Brain microvascular endothelial cell (primary cell): ENCODE results near the gene SLC9A3.

Experiments
- DNase-seq: peaks from one replicate; pipeline ENCODE4 v3.0.0-alpha.2; 2020
- H3K27ac ChIP-seq: fragments of 250-450 bp; sonication (Bioruptor Pico); 2 replicates; pipeline ENCODE4 v1.5.1; 2020; ENCODE audit warnings: mild to moderate bottlenecking, moderate library complexity
- H3K27me3 ChIP-seq: fragments of 250-450 bp; sonication (Bioruptor Pico); replicated peaks from 2 replicates; pipeline ENCODE4 v1.5.1; 2020; ENCODE audit warnings: mild to moderate bottlenecking
- H3K36me3 ChIP-seq: fragments of 250-450 bp; sonication (Bioruptor Pico); replicated peaks from 2 replicates; pipeline ENCODE4 v1.5.1; 2020; ENCODE audit warnings: mild to moderate bottlenecking
- H3K4me3 ChIP-seq: 2 replicates; pipeline ENCODE4 v1.5.1; 2011; ENCODE audit warnings: low read depth, mild to moderate bottlenecking, control low read depth, low read length, moderate library complexity
- in situ Hi-C: cut with HindIII; loops from 2 replicates; pipeline ENCODE4 v1.10.0; 2017; ENCODE audit warnings: low sequenced_read_pairs, low pct_ligation_motif_present
- TF ChIP-seq, protein P1 (sequence below): IDR thresholded peaks from 2 replicates; pipeline ENCODE4 v1.5.1; 2011; ENCODE audit warnings: low read depth, mild to moderate bottlenecking, moderate library complexity, low read length, control low read depth, inconsistent platforms; ENCODE audit errors: missing control alignments

SLC9A3 gene

DNA sequence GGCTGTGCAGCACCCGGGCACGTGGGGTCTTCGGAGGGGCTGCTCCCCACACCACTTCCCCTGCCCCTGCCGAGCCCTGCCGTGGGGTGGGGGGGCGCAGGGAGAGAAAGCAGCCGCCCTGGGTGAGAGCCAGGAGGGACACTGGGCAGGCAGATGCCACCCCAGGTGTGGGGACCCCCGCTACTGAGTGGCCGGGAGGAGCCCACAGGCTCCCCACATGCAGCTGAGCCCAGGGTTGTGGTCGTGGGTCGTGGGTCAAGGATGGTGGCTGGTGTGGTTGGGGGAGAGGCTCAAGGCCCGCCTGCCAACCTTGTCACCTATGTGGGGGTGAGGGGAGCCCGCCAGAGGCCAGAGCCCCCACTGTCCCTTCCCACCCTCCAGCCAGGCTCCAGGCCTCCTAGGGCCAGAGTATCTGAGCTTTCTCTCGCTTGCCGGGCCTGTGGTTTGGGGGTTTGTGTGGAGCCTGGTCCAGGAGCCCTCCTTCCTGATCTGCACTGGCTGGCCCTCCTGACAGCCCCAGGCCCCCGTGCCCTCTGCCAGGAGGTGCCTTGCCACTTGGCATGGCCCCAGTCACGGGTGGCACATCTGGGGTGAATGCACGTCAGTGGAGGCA, 45.8 kb downstream of the SLC9A3 start:
- H3K27me3 ChIP-seq = peaks cover 32% of the 10 kb centered on the region
- no peak overlapping the region for H3K27ac ChIP-seq
- H3K36me3 ChIP-seq = no peaks in the 10 kb centered on the region
- H3K4me3 ChIP-seq = no peak overlapping the region
- TF ChIP-seq, protein P1, sequence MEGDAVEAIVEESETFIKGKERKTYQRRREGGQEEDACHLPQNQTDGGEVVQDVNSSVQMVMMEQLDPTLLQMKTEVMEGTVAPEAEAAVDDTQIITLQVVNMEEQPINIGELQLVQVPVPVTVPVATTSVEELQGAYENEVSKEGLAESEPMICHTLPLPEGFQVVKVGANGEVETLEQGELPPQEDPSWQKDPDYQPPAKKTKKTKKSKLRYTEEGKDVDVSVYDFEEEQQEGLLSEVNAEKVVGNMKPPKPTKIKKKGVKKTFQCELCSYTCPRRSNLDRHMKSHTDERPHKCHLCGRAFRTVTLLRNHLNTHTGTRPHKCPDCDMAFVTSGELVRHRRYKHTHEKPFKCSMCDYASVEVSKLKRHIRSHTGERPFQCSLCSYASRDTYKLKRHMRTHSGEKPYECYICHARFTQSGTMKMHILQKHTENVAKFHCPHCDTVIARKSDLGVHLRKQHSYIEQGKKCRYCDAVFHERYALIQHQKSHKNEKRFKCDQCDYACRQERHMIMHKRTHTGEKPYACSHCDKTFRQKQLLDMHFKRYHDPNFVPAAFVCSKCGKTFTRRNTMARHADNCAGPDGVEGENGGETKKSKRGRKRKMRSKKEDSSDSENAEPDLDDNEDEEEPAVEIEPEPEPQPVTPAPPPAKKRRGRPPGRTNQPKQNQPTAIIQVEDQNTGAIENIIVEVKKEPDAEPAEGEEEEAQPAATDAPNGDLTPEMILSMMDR = no peak
- in situ Hi-C loops = no loop called here
- DNase-seq = no peak

DNA sequence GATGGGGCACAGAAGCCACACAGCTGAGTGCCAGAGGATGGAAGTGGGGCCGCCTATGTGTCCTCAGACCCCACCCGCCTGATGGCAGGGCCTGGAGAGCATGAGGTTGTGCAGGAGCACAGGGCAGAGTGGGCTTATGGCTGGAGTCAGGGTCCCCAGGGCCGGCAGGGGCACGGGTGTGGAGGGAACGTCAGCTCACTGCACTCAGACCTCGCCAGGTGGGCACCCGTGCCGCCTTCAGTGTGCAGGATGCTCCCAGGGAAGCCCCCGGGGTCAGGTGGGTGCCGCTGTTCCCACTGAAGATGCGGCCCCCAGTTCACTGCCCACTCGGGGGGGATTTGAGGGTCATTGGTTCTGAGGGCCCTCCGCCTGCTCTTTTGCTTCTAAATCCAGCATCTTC, 46.4 kb downstream of the SLC9A3 start:
- in situ Hi-C loops = no loop called here
- peaks cover 32% of the 10 kb centered on the region for H3K27me3 ChIP-seq
- H3K4me3 ChIP-seq = no peak overlapping the region
- H3K36me3 ChIP-seq = no peaks in the 10 kb centered on the region
- TF ChIP-seq, protein P1 = no peak
- no peak overlapping the region for H3K27ac ChIP-seq
- DNase-seq = no peak

DNA sequence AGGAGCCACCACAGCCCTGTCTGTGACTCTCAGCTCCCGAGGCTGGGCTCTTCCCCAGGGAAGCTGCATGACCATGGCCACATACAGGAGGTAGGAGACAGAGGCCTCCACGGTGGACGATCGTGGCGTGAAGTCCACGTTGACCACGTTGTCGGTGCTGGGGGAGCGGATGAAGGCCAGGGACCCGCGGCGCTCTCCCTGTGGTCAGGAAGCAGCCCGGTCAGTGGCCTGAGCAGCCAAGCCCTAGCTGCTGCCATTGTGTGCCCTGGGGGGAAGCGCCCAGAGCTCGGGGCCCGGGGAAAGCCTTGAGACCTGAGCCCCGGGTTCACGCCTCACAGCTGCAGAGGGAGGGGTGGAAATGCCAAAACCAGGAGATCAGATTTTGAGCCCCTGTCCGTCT, 47.0 kb downstream of the SLC9A3 start:
- no peak overlapping the region for H3K4me3 ChIP-seq
- TF ChIP-seq, protein P1 = no peak
- no peaks in the 10 kb centered on the region for H3K36me3 ChIP-seq
- in situ Hi-C loops = no loop called here
- H3K27ac ChIP-seq = no peak overlapping the region
- DNase-seq = no peak
- peaks cover 32% of the 10 kb centered on the region for H3K27me3 ChIP-seq

DNA sequence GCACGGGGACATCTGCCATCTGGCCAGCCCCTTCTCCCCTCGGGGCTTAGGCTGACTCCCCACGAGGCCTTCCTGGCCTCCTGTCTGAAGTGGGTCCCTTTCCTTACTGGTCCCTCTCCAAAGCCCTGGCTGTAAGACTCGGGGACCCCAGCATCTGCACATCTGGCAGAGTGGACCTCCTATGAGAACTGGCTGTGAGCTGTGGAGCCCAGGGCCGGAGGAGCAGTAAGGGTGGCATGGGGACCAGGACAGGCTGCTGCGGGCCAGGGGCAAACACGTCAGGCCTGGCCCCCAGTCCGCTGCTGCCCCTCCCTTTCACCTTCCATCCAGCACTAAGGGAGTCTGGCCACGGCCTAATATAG, 47.5 kb downstream of the SLC9A3 start:
- in situ Hi-C loops = no loop called here
- no peak for DNase-seq
- Histone ChIP-seq H3K36me3 (no peaks in the 10 kb centered on the region), H3K27ac (no peak overlapping the region), H3K27me3 (peaks cover 32% of the 10 kb centered on the region), H3K4me3 (no peak overlapping the region)
- TF ChIP-seq, protein P1 = no peak

DNA sequence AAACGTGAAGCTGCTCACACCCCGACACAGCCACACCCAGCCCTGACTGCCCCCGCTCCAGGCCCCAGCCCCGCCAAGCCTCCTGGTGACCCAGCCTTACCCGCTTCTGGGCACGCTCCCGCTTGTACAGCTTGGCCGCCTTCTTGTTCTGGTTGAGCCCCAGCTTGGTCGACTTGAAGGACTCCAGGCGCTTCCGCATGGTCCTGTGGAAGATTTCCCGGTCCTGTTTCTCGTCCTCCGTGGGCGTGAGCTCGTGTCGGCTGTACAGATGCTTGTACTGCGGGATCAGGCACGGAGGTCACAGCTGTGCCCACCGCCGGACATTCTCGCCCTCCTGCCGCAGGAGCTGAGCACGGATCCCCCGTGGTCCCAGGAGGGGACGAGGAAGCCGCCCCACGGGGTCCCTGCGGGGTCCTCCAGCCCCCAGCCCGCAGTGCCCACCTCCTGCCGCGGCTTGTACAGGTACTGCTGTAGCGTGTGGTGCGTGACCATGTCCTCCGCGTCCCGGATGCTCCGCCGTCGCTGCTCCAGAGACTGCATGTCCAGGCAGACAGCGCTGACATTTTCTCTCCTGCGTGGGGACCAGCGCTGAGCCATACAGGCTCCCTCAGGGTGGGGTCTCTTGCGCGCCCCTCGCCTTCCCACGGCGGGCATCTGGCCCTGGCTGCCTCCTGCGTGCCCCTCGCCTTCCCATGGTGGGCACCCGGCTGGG, 48.0 kb downstream of the SLC9A3 start:
- in situ Hi-C loops = no loop called here
- H3K36me3 ChIP-seq = no peaks in the 10 kb centered on the region
- peaks cover 32% of the 10 kb centered on the region for H3K27me3 ChIP-seq
- no peak overlapping the region for H3K4me3 ChIP-seq
- TF ChIP-seq, protein P1 = no peak
- H3K27ac ChIP-seq = no peak overlapping the region
- DNase-seq = no peak

DNA sequence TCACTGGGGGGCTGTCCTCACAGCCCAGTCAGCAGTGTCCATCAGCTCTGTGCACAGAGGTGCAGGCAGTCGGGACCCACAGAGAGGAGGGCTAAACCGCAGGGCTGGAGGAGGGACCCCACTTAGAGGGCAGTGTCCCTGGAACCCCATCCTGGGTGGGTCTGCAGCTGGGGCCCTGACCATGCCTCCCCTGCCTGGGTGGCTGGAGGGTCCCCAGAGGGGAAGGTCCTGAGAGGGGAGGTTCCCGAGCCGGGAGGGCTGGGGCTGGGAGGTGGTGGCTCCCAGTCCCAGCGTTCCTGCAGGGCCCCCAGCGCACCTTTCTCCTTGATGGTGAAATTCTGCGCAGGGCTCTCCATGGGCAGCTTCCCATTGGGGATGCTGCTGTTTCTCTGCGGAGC, 48.5 kb downstream of the SLC9A3 start:
- no peak overlapping the region for H3K4me3 ChIP-seq
- in situ Hi-C loops = no loop called here
- no peak overlapping the region for H3K27ac ChIP-seq
- no peak for DNase-seq
- TF ChIP-seq, protein P1 = no peak
- no peaks in the 10 kb centered on the region for H3K36me3 ChIP-seq
- peaks cover 32% of the 10 kb centered on the region for H3K27me3 ChIP-seq
